HCT116 (cell line): ENCODE data around the gene RAET1L. TPM values are rescaled to one million over a fixed set of nuclear protein-coding genes. Genes with fewer than 3 reads are reported as not detected.

ENCODE experiments used
- ATAC-seq: fragments of 200-7000 bp; cut with Tn5 transposase; 2 replicates; pipeline ENCODE4 v1.9.1; 2020; ENCODE audit warnings: mild to moderate bottlenecking, moderate library complexity
- BruUV-seq: library from RNA; stranded (reverse); fragments of 400-500 nt; replicated peaks from 2 replicates; lab custom pipeline; 2021; lab: Mats Ljungman, UMichigan
- CTCF ChIA-PET: fragments of 300-600 bp; sonication (Branson Sonifier 250); formaldehyde crosslinking; loops from one replicate; lab custom pipeline; 2021; ENCODE audit warnings: antibody characterized with exemption; lab: Charles Lee
- POLR2A ChIA-PET: fragments of 300-600, 350-600 bp; sonication (Branson Sonifier 250); formaldehyde crosslinking; loops from one replicate; lab custom pipeline; 2021; ENCODE audit warnings: antibody characterized with exemption; lab: Charles Lee
- RAD21 ChIA-PET, 2 experiments: fragments of 300-600 bp; sonication (Branson Sonifier 250); formaldehyde crosslinking; loops; one replicate each; lab custom pipeline; 2023; ENCODE audit warnings: low total read pairs in 2 of 2; ENCODE audit not compliant: uncharacterized antibody in 2 of 2, unreplicated experiment in 2 of 2, low non-redundant PET in 1 of 2; lab: Charles Lee
- DNase-seq: peaks from one replicate; pipeline ENCODE4 v3.0.0-alpha.2; 2010; ENCODE audit warnings: low read depth, low spot score
- H2AFZ ChIP-seq: fragments of 200-600 bp; shearing (Covaris generic), sonication (generic); 2 replicates; pipeline ENCODE4 v1.6.1; 2017; ENCODE audit warnings: low read depth, mixed run types, mixed read lengths, antibody characterized with exemption, low read length; ENCODE audit not compliant: poor library complexity, severe bottlenecking
- H3K27ac ChIP-seq: 2 replicates; pipeline ENCODE4 v1.5.1; 2012; ENCODE audit warnings: low read depth, low read length
- H3K27me3 ChIP-seq: fragments of 200-600 bp; sonication (generic); 2 replicates; pipeline ENCODE4 v1.6.1; 2016; ENCODE audit warnings: mixed run types, low read length, mixed read lengths; ENCODE audit not compliant: insufficient read depth
- H3K36me3 ChIP-seq, 2 experiments: fragments of 200-500 bp in 1 of 2; fragments of 200-600 bp in 1 of 2; sonication (Bioruptor generic) in 1 of 2; sonication (generic) in 1 of 2; 2 replicates each; pipeline versions ENCODE4 v1.5.1 to v1.6.1; 2014 to 2016; ENCODE audit warnings: low read length in 2 of 2, inconsistent platforms in 1 of 2, mixed read lengths in 1 of 2, mixed run types in 1 of 2; ENCODE audit not compliant: insufficient read depth in 2 of 2, control insufficient read depth in 1 of 2
- H3K4me1 ChIP-seq, 2 experiments: fragments of 200-600 bp in 1 of 2; sonication (generic) in 1 of 2; 2 replicates each; pipeline versions ENCODE4 v1.5.1 to v1.6.1; 2012 to 2017; ENCODE audit warnings: low read length in 2 of 2, inconsistent platforms in 1 of 2, mild to moderate bottlenecking in 1 of 2, mixed read lengths in 1 of 2, mixed run types in 1 of 2, moderate library complexity in 1 of 2; ENCODE audit not compliant: insufficient read depth in 2 of 2, control insufficient read depth in 1 of 2
- H3K4me2 ChIP-seq: fragments of 200-600 bp; sonication (generic); 2 replicates; pipeline ENCODE4 v1.6.1; 2017; ENCODE audit warnings: mixed run types, low read length, mixed read lengths
- H3K4me3 ChIP-seq, 2 experiments: fragments of 200-600 bp in 1 of 2; sonication (generic) in 1 of 2; replicated peaks in 1 of 2; 2 replicates each; pipeline ENCODE4 v1.5.1; 2011 to 2016; ENCODE audit warnings: low read length in 2 of 2, control low read depth in 1 of 2, low read depth in 1 of 2, mild to moderate bottlenecking in 1 of 2, mixed read lengths in 1 of 2, mixed run types in 1 of 2
- H3K79me2 ChIP-seq: fragments of 200-600 bp; sonication (generic); 2 replicates; pipeline ENCODE4 v1.6.1; 2017; ENCODE audit warnings: mild to moderate bottlenecking, mixed run types, low read length, moderate library complexity, mixed read lengths; ENCODE audit not compliant: insufficient read depth
- H3K9ac ChIP-seq: fragments of 200-600 bp; sonication (generic); 2 replicates; pipeline ENCODE4 v1.6.1; 2016; ENCODE audit warnings: low read length, mixed read lengths
- H3K9me2 ChIP-seq: fragments of 200-600 bp; sonication (generic), shearing (Covaris generic); 2 replicates; pipeline ENCODE4 v1.6.1; 2017; ENCODE audit warnings: mixed run types, mild to moderate bottlenecking, moderate library complexity; ENCODE audit not compliant: insufficient read depth
- H3K9me3 ChIP-seq, 2 experiments: fragments of 200-500 bp in 1 of 2; fragments of 200-600 bp in 1 of 2; sonication (Bioruptor generic) in 1 of 2; sonication (generic) in 1 of 2; 2 replicates each; pipeline ENCODE4 v1.6.1; 2014 to 2017; ENCODE audit warnings: low read length in 2 of 2, mixed read lengths in 2 of 2, inconsistent platforms in 1 of 2, low read depth in 1 of 2, mild to moderate bottlenecking in 1 of 2, mixed run types in 1 of 2, moderate library complexity in 1 of 2; ENCODE audit not compliant: control insufficient read depth in 1 of 2, insufficient read depth in 1 of 2
- H4K20me1 ChIP-seq: fragments of 200-600 bp; sonication (generic), shearing (Covaris generic); 2 replicates; pipeline ENCODE4 v1.6.1; 2017; ENCODE audit warnings: mixed run types, mild to moderate bottlenecking, moderate library complexity; ENCODE audit not compliant: insufficient read depth
- CBX3 ChIP-seq: IDR thresholded peaks from 2 replicates; pipeline ENCODE4 v1.6.1; 2012; ENCODE audit warnings: low read depth
- CEBPB ChIP-seq: IDR thresholded peaks from 2 replicates; pipeline ENCODE4 v1.6.1; 2012; ENCODE audit warnings: low read depth
- CTCF ChIP-seq, 3 experiments: fragments of 200-600 bp in 1 of 3; sonication (generic) in 1 of 3; IDR thresholded peaks in 2 of 3; conservative IDR thresholded peaks in 1 of 3; 2 replicates each; pipeline ENCODE4 v1.5.1; 2012 to 2017; ENCODE audit warnings: low read depth in 2 of 3, low read length in 2 of 3, antibody characterized with exemption in 1 of 3, borderline replicate concordance in 1 of 3, control low read depth in 1 of 3, mild to moderate bottlenecking in 1 of 3, mixed read lengths in 1 of 3, mixed run types in 1 of 3, moderate library complexity in 1 of 3; ENCODE audit not compliant: insufficient read depth in 1 of 3
- ELF1 ChIP-seq: IDR thresholded peaks from 2 replicates; pipeline ENCODE4 v1.6.1; 2012; ENCODE audit warnings: low read depth, borderline replicate concordance
- EZH2 ChIP-seq: fragments of 200-600 bp; sonication (generic); IDR thresholded peaks from 2 replicates; pipeline ENCODE4 v1.6.1; 2017; ENCODE audit warnings: antibody characterized with exemption, mixed run types
- EZH2phosphoT487 ChIP-seq: fragments of 200-600 bp; IDR thresholded peaks from 2 replicates; pipeline ENCODE4 v1.6.1; 2018; ENCODE audit warnings: antibody characterized with exemption, borderline replicate concordance
- FOSL1 ChIP-seq: IDR thresholded peaks from 2 replicates; pipeline ENCODE4 v1.6.1; 2012; ENCODE audit warnings: low read depth
- JUND ChIP-seq: IDR thresholded peaks from 2 replicates; pipeline ENCODE4 v1.6.1; 2012
- MAX ChIP-seq: IDR thresholded peaks from 2 replicates; pipeline ENCODE4 v1.6.1; 2012
- POLR2AphosphoS5 ChIP-seq: IDR thresholded peaks from 2 replicates; pipeline ENCODE4 v1.6.1; 2011; ENCODE audit warnings: mild to moderate bottlenecking, low read depth, low read length, moderate library complexity
- RAD21 ChIP-seq: IDR thresholded peaks from 2 replicates; pipeline ENCODE4 v1.6.1; 2012; ENCODE audit warnings: low read depth, mild to moderate bottlenecking
- REST ChIP-seq: IDR thresholded peaks from 2 replicates; pipeline ENCODE4 v1.6.1; 2012; ENCODE audit warnings: low read depth
- SIN3A ChIP-seq: IDR thresholded peaks from 2 replicates; pipeline ENCODE4 v1.6.1; 2012; ENCODE audit warnings: low read depth
- SP1 ChIP-seq: IDR thresholded peaks from 2 replicates; pipeline ENCODE4 v1.6.1; 2012; ENCODE audit warnings: low read depth
- SRF ChIP-seq: IDR thresholded peaks from 2 replicates; pipeline ENCODE4 v1.6.1; 2012; ENCODE audit warnings: low read depth
- ZFX ChIP-seq: fragments of 450-650 bp; IDR thresholded peaks from 2 replicates; pipeline ENCODE4 v1.6.1; 2017
- ZNF274 ChIP-seq: fragments of 200-500 bp; sonication (Bioruptor generic); IDR thresholded peaks from 2 replicates; pipeline ENCODE4 v1.6.1; 2014; ENCODE audit warnings: mild to moderate bottlenecking, low read depth, low read length, inconsistent platforms
- intact Hi-C: fragments of 100-400 bp; cut with micrococcal nuclease; formaldehyde crosslinking; loops from 2 replicates; pipeline ENCODE4 v1.10.0; 2022
- total RNA-seq: library from RNA; stranded (reverse); gene quantifications from one replicate; pipeline ENCODE4 v1.2.1, GENCODE V29; 2021; ENCODE audit not compliant: unreplicated experiment

The RAET1L gene
- total RNA-seq, 1 experiment from 2014 or later: 1.5 TPM

GRCh38 chr6:150032598-150032997 lies 7.3 kb upstream of the RAET1L start:
- DNase-seq: no peak
- ChIA-PET CTCF (no interaction called here), POLR2A (no interaction called here), RAD21 (no interaction called here)
- no peak for TF ChIP-seq EZH2phosphoT487
- TF ChIP-seq ELF1: no peak
- TF ChIP-seq JUND: no peak
- no peak for TF ChIP-seq SRF
- no peak for TF ChIP-seq REST
- no peak for TF ChIP-seq CTCF (IDR thresholded peaks at IDR 0.05 in 2 of 3, conservative IDR thresholded peaks at IDR 0.05 in 1 of 3; ENCODE audit: borderline replicate concordance in 1 of 3, insufficient read depth in 1 of 3, low read depth in 2 of 3, low read length in 2 of 3)
- TF ChIP-seq POLR2AphosphoS5: no peak
- no peak for TF ChIP-seq SIN3A
- no peak for TF ChIP-seq CEBPB
- no peak for TF ChIP-seq EZH2
- TF ChIP-seq ZFX: no peak
- TF ChIP-seq MAX: no peak
- TF ChIP-seq RAD21: no peak
- no peak for TF ChIP-seq FOSL1
- TF ChIP-seq CBX3: no peak
- no peak for TF ChIP-seq SP1
- no peak for TF ChIP-seq ZNF274
- Histone ChIP-seq H2AFZ (no peak overlapping the region), H3K4me1 (no peaks in the 10 kb centered on the region), H3K27me3 (no peaks in the 10 kb centered on the region), H3K27ac (no peak overlapping the region), H3K9me2 (no peaks in the 10 kb centered on the region), H3K4me2 (no peak overlapping the region), H3K36me3 (no peaks in the 10 kb centered on the region), H3K9ac (no peak overlapping the region), H3K9me3 (no peaks in the 10 kb centered on the region), H3K4me3 (no peak overlapping the region), H3K79me2 (no peaks in the 10 kb centered on the region), H4K20me1 (no peaks in the 10 kb centered on the region)
- BruUV-seq: no TSS peak
- intact Hi-C loops: no loop called here
- ATAC-seq: no peak
